Panc1 (cell line): ENCODE results near the gene ANGPTL4.

ENCODE experiments used
- POLR2AphosphoS5 ChIP-seq: IDR thresholded peaks from 2 replicates; pipeline ENCODE4 v1.6.1; 2012; ENCODE audit warnings: mild to moderate bottlenecking, low read depth, low read length, moderate library complexity
- TF ChIP-seq, protein P1 (sequence below): fragments of 450-650 bp; IDR thresholded peaks from 2 replicates; pipeline ENCODE4 v1.5.1; 2017; ENCODE audit warnings: mild to moderate bottlenecking

DNA sequence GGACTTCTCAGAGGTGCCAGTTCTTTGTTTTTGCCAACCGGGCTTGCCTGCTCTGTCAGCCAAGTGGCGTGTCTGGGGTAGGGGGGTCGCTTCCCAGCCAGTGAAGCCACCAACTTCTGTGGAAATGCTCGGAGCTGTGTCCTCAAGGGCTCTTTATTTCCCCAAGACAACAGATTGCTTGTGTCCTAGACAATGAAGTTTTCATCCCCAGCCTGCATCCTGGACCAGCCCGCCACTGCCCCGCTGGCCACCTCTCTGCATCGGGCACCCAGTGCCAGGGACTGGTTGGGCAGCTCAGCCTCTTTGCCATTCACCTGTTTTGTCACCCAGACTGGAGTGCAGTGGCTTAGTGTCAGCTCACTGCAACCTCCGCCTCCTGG, 29.9 kb downstream of the ANGPTL4 start:
- TF ChIP-seq, protein P1, sequence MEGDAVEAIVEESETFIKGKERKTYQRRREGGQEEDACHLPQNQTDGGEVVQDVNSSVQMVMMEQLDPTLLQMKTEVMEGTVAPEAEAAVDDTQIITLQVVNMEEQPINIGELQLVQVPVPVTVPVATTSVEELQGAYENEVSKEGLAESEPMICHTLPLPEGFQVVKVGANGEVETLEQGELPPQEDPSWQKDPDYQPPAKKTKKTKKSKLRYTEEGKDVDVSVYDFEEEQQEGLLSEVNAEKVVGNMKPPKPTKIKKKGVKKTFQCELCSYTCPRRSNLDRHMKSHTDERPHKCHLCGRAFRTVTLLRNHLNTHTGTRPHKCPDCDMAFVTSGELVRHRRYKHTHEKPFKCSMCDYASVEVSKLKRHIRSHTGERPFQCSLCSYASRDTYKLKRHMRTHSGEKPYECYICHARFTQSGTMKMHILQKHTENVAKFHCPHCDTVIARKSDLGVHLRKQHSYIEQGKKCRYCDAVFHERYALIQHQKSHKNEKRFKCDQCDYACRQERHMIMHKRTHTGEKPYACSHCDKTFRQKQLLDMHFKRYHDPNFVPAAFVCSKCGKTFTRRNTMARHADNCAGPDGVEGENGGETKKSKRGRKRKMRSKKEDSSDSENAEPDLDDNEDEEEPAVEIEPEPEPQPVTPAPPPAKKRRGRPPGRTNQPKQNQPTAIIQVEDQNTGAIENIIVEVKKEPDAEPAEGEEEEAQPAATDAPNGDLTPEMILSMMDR, result no peak
- no peak for TF ChIP-seq POLR2AphosphoS5
